Karpas-422 (cell line): ENCODE results near the gene ACCS. TPM values are rescaled to one million over a fixed set of nuclear protein-coding genes. Genes with fewer than 3 reads are reported as not detected.
A peak's percentile ranks its signal among the peaks of the same experiment; 100 is the strongest.

Experiments used
- DNase-seq: peaks from one replicate; pipeline ENCODE4 v3.0.0-alpha.2; 2015
- H2AFZ ChIP-seq: fragments of 200-600 bp; sonication (generic); 2 replicates; pipeline ENCODE4 v1.6.1; 2014; ENCODE audit warnings: antibody characterized with exemption, low read length, mixed read lengths
- H3K27ac ChIP-seq: fragments of 200-600 bp; sonication (generic); 2 replicates; pipeline ENCODE4 v1.5.1; 2014; ENCODE audit warnings: mild to moderate bottlenecking, low read length, moderate library complexity
- H3K27me3 ChIP-seq: fragments of 200-600 bp; sonication (generic); 2 replicates; pipeline ENCODE4 v1.6.1; 2014; ENCODE audit warnings: low read length, mixed read lengths
- H3K36me3 ChIP-seq: fragments of 200-600 bp; sonication (generic); 2 replicates; pipeline ENCODE4 v1.6.1; 2014; ENCODE audit warnings: low read length, mixed read lengths; ENCODE audit not compliant: insufficient read depth
- H3K4me1 ChIP-seq: fragments of 200-600 bp; sonication (generic); 2 replicates; pipeline ENCODE4 v1.6.1; 2014; ENCODE audit warnings: mild to moderate bottlenecking, low read length, mixed read lengths
- H3K4me2 ChIP-seq: fragments of 200-600 bp; sonication (generic); 2 replicates; pipeline ENCODE4 v1.6.1; 2014; ENCODE audit warnings: low read length, low read depth, mild to moderate bottlenecking; ENCODE audit not compliant: poor library complexity, severe bottlenecking
- H3K4me3 ChIP-seq: fragments of 200-600 bp; sonication (generic); 2 replicates; pipeline ENCODE4 v1.5.1; 2014; ENCODE audit warnings: mild to moderate bottlenecking, antibody characterized with exemption, low read length, mixed read lengths
- H3K79me2 ChIP-seq: fragments of 200-600 bp; sonication (generic); 2 replicates; pipeline ENCODE4 v1.6.1; 2014; ENCODE audit warnings: mild to moderate bottlenecking, low read length, mixed read lengths
- H3K9ac ChIP-seq: fragments of 200-600 bp; sonication (generic); 2 replicates; pipeline ENCODE4 v1.6.0; 2014; ENCODE audit warnings: low read length
- H3K9me2 ChIP-seq: fragments of 200-600 bp; sonication (generic), shearing (Covaris generic); replicated peaks from 2 replicates; pipeline ENCODE4 v1.6.0; 2014; ENCODE audit warnings: mild to moderate bottlenecking, low read length, moderate library complexity; ENCODE audit not compliant: insufficient read depth
- H3K9me3 ChIP-seq: fragments of 300-700, 200-600 bp; sonication (generic); 2 replicates; pipeline ENCODE4 v1.6.1; 2014; ENCODE audit warnings: low read length, mixed read lengths
- H4K20me1 ChIP-seq: fragments of 200-600 bp; sonication (generic); 2 replicates; pipeline ENCODE4 v1.6.1; 2014; ENCODE audit warnings: mild to moderate bottlenecking, antibody characterized with exemption, low read length, low read depth; ENCODE audit not compliant: insufficient read depth
- total RNA-seq: library from RNA; depleted of rRNA; stranded (reverse); fragments of >200 nt; shearing (Covaris generic); gene quantifications from 2 replicates; pipeline ENCODE4 v1.2.3, GENCODE V29; 2014; ENCODE audit warnings: low replicate concordance

ACCS gene
- total RNA-seq, 1 experiment from 2014 or later, result 65.3 TPM

- peaks cover 33% of the 10 kb centered on the region for H3K36me3 ChIP-seq
- H3K27me3 ChIP-seq, result no peaks in the 10 kb centered on the region
- H3K4me1 ChIP-seq, result no peaks in the 10 kb centered on the region
These were observed 50.3 kb downstream of the ACCS start for GRCh38 chr11:44116234-44116830.

GRCh38 chr11:44120169-44120568 is 54.1 kb downstream of the ACCS start:
- Histone ChIP-seq H3K36me3 (peaks cover 25% of the 10 kb centered on the region), H3K4me3 (no peak overlapping the region), H4K20me1 (no peaks in the 10 kb centered on the region), H3K27ac (no peak overlapping the region), H3K9ac (no peak overlapping the region), H2AFZ (no peak overlapping the region), H3K4me1 (no peaks in the 10 kb centered on the region), H3K4me2 (no peak overlapping the region), H3K9me2 (no peaks in the 10 kb centered on the region), H3K9me3 (no peaks in the 10 kb centered on the region), H3K27me3 (no peaks in the 10 kb centered on the region), H3K79me2 (peaks cover 30% of the 10 kb centered on the region)
- DNase-seq, result no peak

More at GRCh38 chr11:44116234-44116830, 50.3 kb downstream of the ACCS start:
- no peaks in the 10 kb centered on the region for H3K9me2 ChIP-seq
- H3K9ac ChIP-seq, result no peak overlapping the region
- H3K4me3 ChIP-seq, result no peak overlapping the region
- H2AFZ ChIP-seq, result no peak overlapping the region
- no peaks in the 10 kb centered on the region for H3K9me3 ChIP-seq
- DNase-seq, result no peak
- no peak overlapping the region for H3K27ac ChIP-seq
- peaks cover 47% of the 10 kb centered on the region for H3K79me2 ChIP-seq
- no peaks in the 10 kb centered on the region for H4K20me1 ChIP-seq
- no peak overlapping the region for H3K4me2 ChIP-seq

GRCh38 chr11:44125598-44125997 is 59.5 kb downstream of the ACCS start:
- no peak overlapping the region for H3K4me3 ChIP-seq
- H3K36me3 ChIP-seq, result peaks cover 29% of the 10 kb centered on the region; the same call in 1 of the 2 replicates
- no peaks in the 10 kb centered on the region for H3K27me3 ChIP-seq
- H3K4me1 ChIP-seq, result peaks cover 4% of the 10 kb centered on the region; the same call in 1 of the 2 replicates
- no peak overlapping the region for H3K4me2 ChIP-seq
- H3K9ac ChIP-seq, result no peak overlapping the region
- no peak for DNase-seq
- H3K27ac ChIP-seq, result no peak overlapping the region
- H3K9me2 ChIP-seq, result no peaks in the 10 kb centered on the region
- no peaks in the 10 kb centered on the region for H4K20me1 ChIP-seq
- H2AFZ ChIP-seq, result no peak overlapping the region
- H3K9me3 ChIP-seq, result no peaks in the 10 kb centered on the region
- H3K79me2 ChIP-seq, result peaks cover 7% of the 10 kb centered on the region

- no peak overlapping the region for H3K4me2 ChIP-seq
- peaks cover 31% of the 10 kb centered on the region; the same call in 1 of the 2 replicates for H3K36me3 ChIP-seq
- H3K9ac ChIP-seq, result no peak overlapping the region
- no peak overlapping the region for H2AFZ ChIP-seq
- peaks cover 4% of the 10 kb centered on the region; the same call in 1 of the 2 replicates for H3K4me1 ChIP-seq
- H4K20me1 ChIP-seq, result no peaks in the 10 kb centered on the region
- H3K9me3 ChIP-seq, result no peaks in the 10 kb centered on the region
- H3K4me3 ChIP-seq, result no peak overlapping the region
- DNase-seq, result no peak
- no peak overlapping the region for H3K27ac ChIP-seq
- H3K9me2 ChIP-seq, result no peaks in the 10 kb centered on the region
- peaks cover 7% of the 10 kb centered on the region for H3K79me2 ChIP-seq
- no peaks in the 10 kb centered on the region for H3K27me3 ChIP-seq
These were observed 60.2 kb downstream of the ACCS start for GRCh38 chr11:44126304-44126703.

GRCh38 chr11:44127130-44127529 is 61.1 kb downstream of the ACCS start:
- Histone ChIP-seq H3K4me1 (peaks cover 4% of the 10 kb centered on the region; the same call in 1 of the 2 replicates), H3K4me2 (no peak overlapping the region), H3K9me3 (no peaks in the 10 kb centered on the region), H2AFZ (no peak overlapping the region), H3K79me2 (peaks cover 7% of the 10 kb centered on the region), H3K27me3 (no peaks in the 10 kb centered on the region), H3K27ac (no peak overlapping the region), H3K9me2 (no peaks in the 10 kb centered on the region), H3K4me3 (no peak overlapping the region), H4K20me1 (no peaks in the 10 kb centered on the region), H3K9ac (no peak overlapping the region), H3K36me3 (peaks cover 31% of the 10 kb centered on the region; the same call in 1 of the 2 replicates)
- DNase-seq, result no peak

- no peak overlapping the region for H3K9ac ChIP-seq
- 0 out of 2 replicates have a peak, but pooled peaks cover 3% of the 10 kb centered on the region for H3K79me2 ChIP-seq
- H3K27ac ChIP-seq, result no peak overlapping the region
- H3K36me3 ChIP-seq, result peaks cover 31% of the 10 kb centered on the region; the same call in 1 of the 2 replicates
- H3K9me3 ChIP-seq, result no peaks in the 10 kb centered on the region
- no peak overlapping the region for H2AFZ ChIP-seq
- no peak for DNase-seq
- no peak overlapping the region for H3K4me2 ChIP-seq
- H4K20me1 ChIP-seq, result no peaks in the 10 kb centered on the region
- no peaks in the 10 kb centered on the region for H3K9me2 ChIP-seq
- no peaks in the 10 kb centered on the region for H3K27me3 ChIP-seq
- H3K4me3 ChIP-seq, result no peak overlapping the region
- H3K4me1 ChIP-seq, result peaks cover 4% of the 10 kb centered on the region; the same call in 1 of the 2 replicates
These were observed 62.7 kb downstream of the ACCS start for GRCh38 chr11:44128729-44129128.

GRCh38 chr11:44130751-44131150 is 64.7 kb downstream of the ACCS start:
- H3K4me1 ChIP-seq, result peaks cover 4% of the 10 kb centered on the region; the same call in 1 of the 2 replicates
- DNase-seq, result no peak
- H2AFZ ChIP-seq, result no peak overlapping the region
- H3K36me3 ChIP-seq, result peaks cover 28% of the 10 kb centered on the region; the same call in 1 of the 2 replicates
- H4K20me1 ChIP-seq, result no peaks in the 10 kb centered on the region
- no peaks in the 10 kb centered on the region for H3K9me2 ChIP-seq
- no peaks in the 10 kb centered on the region for H3K27me3 ChIP-seq
- 0 out of 2 replicates have a peak, but pooled peaks cover 3% of the 10 kb centered on the region for H3K79me2 ChIP-seq
- H3K27ac ChIP-seq, result no peak overlapping the region
- no peak overlapping the region for H3K4me3 ChIP-seq
- no peaks in the 10 kb centered on the region for H3K9me3 ChIP-seq
- H3K4me2 ChIP-seq, result no peak overlapping the region
- H3K9ac ChIP-seq, result no peak overlapping the region

GRCh38 chr11:44133335-44133946 is 67.4 kb downstream of the ACCS start:
- Histone ChIP-seq H3K9me2 (no peaks in the 10 kb centered on the region), H3K27ac (no peak overlapping the region), H3K79me2 (0 out of 2 replicates have a peak, but pooled peaks cover 3% of the 10 kb centered on the region), H3K4me3 (no peak overlapping the region), H3K27me3 (no peaks in the 10 kb centered on the region), H4K20me1 (no peaks in the 10 kb centered on the region), H3K9me3 (no peaks in the 10 kb centered on the region), H3K4me1 (peaks cover 4% of the 10 kb centered on the region; the same call in 1 of the 2 replicates), H3K4me2 (no peak overlapping the region), H3K9ac (no peak overlapping the region), H3K36me3 (peaks cover 18% of the 10 kb centered on the region; the same call in 1 of the 2 replicates), H2AFZ (no peak overlapping the region)
- DNase-seq, result peak; percentile 65
